GM12801 (cell line): ENCODE data around the gene MYBPC2.

Experiments used
- CTCF ChIP-seq: IDR thresholded peaks from one replicate; pipeline ENCODE4 v1.5.1; 2011; ENCODE audit warnings: control low read depth; ENCODE audit not compliant: insufficient read length; ENCODE audit errors: extremely low read depth

Gene MYBPC2

GRCh38 chr19:50419580-50420035, 13.1 kb upstream of the MYBPC2 start:
- TF ChIP-seq CTCF, result no peak

DNA sequence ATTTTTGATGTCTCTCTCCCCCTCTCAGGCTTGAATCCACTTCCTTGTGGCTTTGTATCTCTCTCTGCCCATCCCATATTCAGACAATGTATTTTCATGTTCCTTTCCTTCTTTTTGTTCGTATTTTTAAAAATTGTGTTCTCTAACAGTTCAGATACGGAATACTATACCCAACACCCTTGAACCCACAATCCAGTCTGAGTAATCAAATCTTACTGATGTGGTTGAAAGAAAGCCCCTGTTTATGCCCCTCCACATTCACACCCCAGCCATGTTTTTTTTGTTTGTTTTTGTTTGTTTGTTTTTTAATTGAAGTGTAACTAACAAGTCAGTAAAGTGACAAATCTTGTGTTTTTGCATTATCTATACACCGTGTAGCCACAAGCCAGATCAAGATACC, 12.6 kb upstream of the MYBPC2 start:
- TF ChIP-seq CTCF, result no peak

DNA sequence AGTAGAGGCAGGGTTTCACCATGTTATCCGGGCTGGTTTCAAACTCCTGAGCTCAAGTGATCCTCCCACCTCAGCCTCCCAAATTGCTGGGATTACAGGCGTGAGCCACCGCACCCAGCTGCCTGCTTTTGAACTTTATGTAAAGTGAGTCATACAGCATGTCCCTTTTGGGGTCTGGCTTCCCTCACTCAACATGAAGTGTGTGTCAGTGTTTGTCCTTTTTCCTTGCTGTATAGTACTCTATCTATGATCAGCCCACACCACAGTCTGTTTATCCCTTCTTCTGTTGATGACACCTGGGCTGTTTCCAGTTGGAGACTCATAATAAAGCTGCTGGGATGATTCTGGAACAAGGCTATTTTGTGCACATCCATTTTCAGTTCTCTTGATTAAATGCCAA, 11.9 kb upstream of the MYBPC2 start:
- TF ChIP-seq CTCF, result no peak

DNA sequence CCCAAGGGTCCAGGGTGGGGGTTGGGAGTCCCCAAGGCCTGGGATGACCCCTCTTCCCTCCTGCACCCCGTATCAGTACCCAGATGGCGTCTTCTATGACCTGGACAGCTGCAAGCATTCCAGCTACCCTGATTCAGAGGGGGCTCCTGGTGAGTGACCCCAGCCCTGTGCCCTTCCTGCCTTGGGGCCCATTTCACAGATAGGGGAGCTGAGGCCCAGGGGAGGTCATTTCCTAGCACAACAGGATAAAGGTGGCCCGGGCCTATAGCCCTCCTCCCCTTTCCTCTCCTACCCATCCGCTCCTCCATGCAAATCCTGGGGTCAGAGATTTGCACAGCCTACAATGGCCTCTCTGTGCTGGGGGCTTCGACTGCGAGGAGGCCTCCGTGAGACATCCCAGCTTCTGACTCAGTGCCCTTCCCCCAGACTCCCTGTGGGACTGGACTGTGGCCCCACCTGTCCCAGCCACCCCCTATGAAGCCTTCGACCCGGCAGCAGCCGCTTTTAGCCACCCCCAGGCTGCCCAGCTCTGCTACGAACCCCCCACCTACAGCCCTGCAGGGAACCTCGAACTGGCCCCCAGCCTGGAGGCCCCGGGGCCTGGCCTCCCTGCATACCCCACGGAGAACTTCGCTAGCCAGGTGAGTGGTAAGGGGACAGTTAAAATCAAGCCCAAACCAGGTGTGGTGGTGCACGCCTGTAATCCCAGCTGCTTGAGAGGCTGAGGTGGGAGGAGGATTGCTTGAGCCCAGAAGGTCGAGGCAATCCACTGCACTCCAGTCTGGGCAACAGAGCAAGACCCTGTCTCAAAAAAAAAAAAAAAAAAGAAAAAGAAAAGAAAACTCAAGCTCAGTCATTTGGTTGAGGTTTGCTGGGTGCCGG, 10.1 kb upstream of the MYBPC2 start:
- TF ChIP-seq CTCF, result no peak

GRCh38 chr19:50423279-50424113, 9.2 kb upstream of the MYBPC2 start:
- no peak for TF ChIP-seq CTCF

- TF ChIP-seq CTCF, result no peak
Observed at GRCh38 chr19:50425581-50425980, 7.1 kb upstream of the MYBPC2 start.

DNA sequence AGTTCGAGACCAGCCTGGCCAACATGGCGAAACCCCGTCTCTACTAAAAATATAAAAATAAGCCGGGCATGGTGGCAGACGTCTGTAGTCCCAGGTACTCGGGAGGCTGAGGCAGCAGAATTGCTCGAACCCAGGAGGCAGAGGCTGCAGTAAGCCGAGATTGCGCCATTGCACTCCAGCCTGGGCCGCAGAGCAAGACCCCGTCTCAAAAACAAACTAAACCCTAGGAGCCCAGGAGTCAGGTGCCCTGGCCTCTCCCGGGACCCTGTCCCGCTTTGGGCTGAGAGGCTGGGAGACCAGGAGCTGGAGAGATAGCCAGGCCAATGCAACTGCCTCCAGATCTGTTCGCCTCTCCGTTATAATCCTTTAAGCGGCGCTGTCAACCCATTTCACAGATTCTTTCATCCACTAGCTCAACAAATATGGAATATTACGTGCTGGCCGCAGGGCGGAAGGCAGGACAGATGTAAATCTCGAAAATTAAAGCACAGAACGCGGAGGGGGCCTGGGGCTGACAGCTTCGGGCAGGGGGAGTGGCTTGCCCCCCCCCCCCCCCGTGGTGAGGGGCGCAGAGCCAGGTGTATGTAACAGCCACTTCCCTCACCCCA, 5.3 kb upstream of the MYBPC2 start:
- TF ChIP-seq CTCF, result no peak
